ENCODE measurements around the gene MTCP1.

The MTCP1 gene

GRCh38 chrX:155070975-155071693 lies at the start of gene MTCP1, which contains the start of the genes BRCC3 and CMC4:
Gene MTCP1, minus strand, starts transcription at chrX:155071136. Its CDS starts 5,126 bp downstream, at chrX:155066010.
Gene BRCC3, plus strand, starts transcription at chrX:155071508. Its CDS starts 20 bp downstream, at chrX:155071528.
Gene CMC4, minus strand, starts transcription at chrX:155071136. Its CDS starts 7,113 bp downstream, at chrX:155064023.
- DNase-seq (ENCODE audit: low spot score) = peak; percentile 89

- DNase-seq (ENCODE audit: low spot score) = no peak
Measured at GRCh38 chrX:155115174-155115819, 44.4 kb upstream of the MTCP1 start.

GRCh38 chrX:155113097-155113496 lies 42.2 kb upstream of the MTCP1 start:
- DNase-seq (ENCODE audit: low spot score) = no peak

DNA sequence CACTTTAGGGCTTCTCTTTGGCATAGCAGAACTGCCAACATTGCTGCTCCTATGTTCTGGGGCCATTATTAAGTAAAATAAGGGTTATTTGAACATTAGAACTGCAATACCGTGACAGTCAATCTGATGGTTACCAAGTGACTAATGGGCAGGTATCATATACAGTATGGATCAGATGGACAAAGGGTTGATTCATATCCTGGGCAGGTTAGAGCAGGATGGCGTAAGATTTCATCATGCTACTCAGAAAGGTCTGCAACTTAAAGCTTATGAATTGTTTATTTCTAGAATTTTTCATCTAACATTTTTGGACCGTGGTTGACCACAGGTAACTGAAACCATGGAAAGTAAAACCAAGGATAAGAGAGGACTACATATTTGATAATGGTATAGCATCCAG lies 41.2 kb upstream of the MTCP1 start:
- DNase-seq (ENCODE audit: low spot score) = no peak

GRCh38 chrX:155108427-155108826 lies 37.5 kb upstream of the MTCP1 start:
- no peak for DNase-seq (ENCODE audit: low spot score)

DNA sequence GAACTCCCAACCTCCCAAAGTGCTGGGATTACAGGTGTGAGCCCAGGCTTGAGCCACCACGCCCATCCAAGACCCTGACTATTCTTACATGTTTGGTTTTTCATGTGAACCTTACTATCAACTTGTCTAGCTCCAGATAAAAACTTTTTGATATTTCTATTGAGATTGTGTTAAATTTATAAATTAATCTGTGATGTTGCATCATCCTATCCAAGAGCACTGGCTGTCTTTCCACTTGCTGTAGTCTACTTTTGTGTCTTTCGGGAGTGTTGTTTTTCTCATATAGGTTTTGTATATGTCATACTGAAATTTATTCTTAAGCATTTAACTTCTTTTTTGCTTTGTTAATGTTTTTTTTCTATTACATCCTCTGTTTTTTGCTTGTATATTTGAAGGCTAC lies 35.0 kb upstream of the MTCP1 start:
- DNase-seq (ENCODE audit: low spot score) = no peak

DNA sequence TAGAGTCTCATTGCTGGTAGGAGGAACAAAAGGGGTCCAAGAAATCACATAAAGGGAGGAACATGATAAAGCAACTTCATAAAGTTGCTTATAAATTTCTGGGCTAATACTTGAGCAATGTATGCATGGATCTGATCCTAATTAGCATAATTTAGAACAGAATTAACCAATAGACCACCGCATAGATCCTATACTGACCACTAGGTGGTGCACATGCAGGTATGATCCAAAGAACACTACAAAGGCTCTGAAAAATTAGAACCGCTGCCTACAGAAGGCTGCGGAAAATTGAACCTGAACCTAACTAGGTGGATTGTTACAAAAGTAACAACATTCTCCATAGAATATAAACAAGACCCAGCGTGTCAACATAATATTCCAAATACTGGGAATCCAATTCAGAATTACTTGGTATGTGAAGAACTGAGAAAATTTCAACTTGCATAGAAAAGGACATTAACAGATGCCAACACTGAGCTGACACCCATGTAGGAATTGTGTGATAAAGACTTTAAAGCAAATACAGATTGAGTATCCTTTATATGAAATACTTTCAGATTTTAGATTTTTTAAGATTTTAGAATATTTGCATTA lies 23.6 kb upstream of the MTCP1 start:
- peak; percentile 12 for DNase-seq (ENCODE audit: low spot score)

GRCh38 chrX:155086961-155087735 lies 16.2 kb upstream of the MTCP1 start:
- no peak for DNase-seq (ENCODE audit: low spot score)

- no peak for DNase-seq (ENCODE audit: low spot score)
Measured at GRCh38 chrX:155086202-155086840, 15.4 kb upstream of the MTCP1 start.

GRCh38 chrX:155071694-155072280 lies 851 bp upstream of the MTCP1 start:
- peak; percentile 3 for DNase-seq (ENCODE audit: low spot score)

DNA sequence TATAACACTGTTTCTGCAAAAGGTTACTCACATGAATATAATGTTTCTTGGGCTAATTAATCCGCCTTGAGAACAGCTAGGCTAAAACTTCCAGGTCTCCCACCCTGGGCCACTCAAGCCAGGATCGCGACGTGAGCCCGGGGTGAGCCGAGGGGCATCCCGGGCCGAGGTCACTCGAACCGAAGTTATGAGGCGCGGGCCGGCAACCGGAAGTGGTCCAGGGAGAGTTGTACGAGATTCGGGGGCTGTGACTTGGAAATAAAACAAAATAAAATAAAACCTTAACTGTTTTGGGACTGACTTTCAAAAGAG lies 317 bp downstream of the MTCP1 start:
- DNase-seq (ENCODE audit: low spot score) = peak; percentile 10

GRCh38 chrX:155070038-155070437 lies 898 bp downstream of the MTCP1 start:
- DNase-seq (ENCODE audit: low spot score) = no peak

GRCh38 chrX:155069414-155069813 lies 1.5 kb downstream of the MTCP1 start:
- no peak for DNase-seq (ENCODE audit: low spot score)

GRCh38 chrX:155068165-155068564 lies 2.8 kb downstream of the MTCP1 start:
- DNase-seq (ENCODE audit: low spot score) = no peak

- no peak for DNase-seq (ENCODE audit: low spot score)
Measured at GRCh38 chrX:155065035-155065734, 5.8 kb downstream of the MTCP1 start.

DNA sequence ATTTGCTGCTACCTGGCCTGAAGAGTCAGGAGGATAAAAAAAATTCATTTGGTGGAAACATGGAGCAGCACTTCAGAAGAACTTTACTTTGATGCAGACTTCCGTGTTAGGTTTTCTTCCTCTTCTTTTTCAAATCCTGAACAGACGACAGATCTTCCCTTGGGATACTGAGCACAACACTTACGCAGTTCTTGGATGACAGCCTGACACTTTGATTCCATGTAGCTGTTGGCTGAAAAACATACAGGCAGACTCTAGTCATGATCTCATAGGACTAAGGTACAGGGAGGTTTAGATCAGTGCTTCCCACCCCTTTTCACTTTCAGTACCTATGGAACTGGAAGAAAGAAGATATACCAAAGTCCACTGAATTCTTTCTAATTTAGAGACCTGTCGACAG lies 9.2 kb downstream of the MTCP1 start:
- no peak for DNase-seq (ENCODE audit: low spot score)

DNA sequence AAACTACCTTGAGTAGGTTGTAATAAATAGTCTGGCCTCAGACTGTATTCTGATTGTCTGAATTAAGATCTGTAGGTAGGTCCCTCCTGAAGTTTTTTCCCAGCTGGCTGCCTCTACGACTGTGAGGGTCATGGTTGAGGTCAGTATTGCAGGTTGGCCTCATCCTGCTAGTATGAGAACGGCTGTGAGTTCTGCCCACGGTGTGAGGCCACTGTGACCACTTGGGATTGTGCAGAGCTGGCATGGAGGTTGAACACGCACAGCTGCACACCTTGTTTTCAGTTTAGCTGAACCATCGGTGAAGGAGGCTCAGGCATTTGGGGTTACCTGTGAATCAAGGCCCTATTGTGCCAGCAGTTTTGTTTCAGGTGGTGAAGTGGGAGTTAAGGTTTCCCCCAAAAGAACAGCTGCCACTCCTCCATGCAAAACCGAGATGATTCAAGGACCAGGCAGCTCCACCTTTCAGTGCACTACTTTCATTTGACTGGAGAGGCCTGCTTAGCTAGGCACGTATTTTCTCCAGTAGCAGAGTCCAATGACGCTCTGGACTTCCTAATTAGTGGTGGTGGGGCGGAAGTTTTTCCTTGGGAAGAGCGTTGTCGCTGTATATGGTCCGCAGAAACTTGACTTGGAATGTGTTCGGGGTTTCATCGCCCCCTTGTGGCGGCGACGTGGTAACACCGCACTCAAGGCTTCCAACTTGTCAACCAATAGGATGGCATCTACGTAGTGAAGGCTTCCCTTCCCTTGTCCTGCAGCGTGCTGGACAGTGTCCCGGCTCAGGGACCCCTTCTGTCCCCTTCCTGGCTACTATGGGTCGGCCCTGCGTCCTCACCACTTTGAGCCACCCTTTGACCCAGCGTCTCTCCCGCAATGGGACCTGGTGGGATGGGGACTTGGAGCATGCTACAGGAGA lies 13.8 kb downstream of the MTCP1 start:
- DNase-seq (ENCODE audit: low spot score) = peak; percentile 46

DNA sequence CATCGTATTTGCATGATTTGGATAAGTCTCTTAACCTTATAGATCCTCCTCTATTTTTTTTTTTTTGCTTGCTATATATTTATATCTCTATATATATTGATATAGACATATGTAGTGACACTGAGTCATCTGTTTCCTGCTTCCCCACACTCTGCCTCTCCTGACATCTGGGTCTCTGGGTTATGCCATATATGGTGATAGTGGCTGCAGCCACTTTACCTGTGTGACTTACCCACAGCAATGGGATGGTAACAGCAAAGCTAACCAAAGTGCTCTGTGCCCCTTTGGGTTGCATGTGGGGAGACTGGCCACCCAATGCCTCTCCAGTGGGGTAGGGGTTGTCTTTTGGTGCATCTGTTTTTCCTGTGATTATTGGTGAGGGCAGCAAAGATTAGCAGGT lies 14.5 kb downstream of the MTCP1 start:
- no peak for DNase-seq (ENCODE audit: low spot score)

DNA sequence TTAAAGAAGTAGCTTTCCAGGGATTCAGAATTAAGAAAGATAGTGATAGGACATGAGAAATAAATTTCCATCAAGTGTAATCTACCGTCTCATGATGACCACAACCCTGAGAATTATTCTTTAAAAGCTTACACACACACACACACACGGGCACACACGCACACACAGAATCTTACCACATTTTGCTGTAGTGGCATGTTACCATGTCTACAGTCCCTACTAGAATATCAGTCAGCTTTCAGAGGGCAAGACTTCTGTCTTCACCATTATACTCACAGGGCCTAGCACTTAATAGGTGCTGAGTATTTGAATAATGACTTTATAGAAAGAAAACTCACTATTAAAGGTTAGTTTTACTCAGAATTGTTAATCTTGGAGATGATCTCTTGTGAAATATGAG lies 15.4 kb downstream of the MTCP1 start:
- no peak for DNase-seq (ENCODE audit: low spot score)

DNA sequence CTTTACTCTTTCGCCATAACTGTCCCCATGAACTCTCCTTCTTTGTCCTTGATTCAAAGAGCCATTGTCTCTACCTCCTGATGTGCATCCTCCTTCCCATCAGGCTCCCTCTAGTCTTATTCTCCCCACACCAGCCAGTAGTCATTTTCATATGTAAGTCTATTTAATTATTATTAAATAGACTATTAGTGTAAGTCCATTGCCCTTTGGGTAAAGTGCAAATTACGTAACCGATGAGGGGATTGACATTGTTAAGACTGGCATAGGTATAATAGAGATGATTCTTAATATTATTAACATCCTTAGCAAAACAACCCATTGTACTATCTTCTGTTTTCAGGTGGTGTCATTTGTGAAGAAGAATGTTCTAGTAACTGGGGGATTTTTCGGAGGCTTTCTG lies 16.7 kb downstream of the MTCP1 start:
- DNase-seq (ENCODE audit: low spot score) = no peak

Data from germinal center (tissue), 1 donor.